Endothelial cell of umbilical vein (primary cell): Measurements from ENCODE around the gene SLC25A29.

Source experiments
- EZH2 ChIP-seq: IDR thresholded peaks from 2 replicates; pipeline ENCODE4 v1.6.1; 2012; ENCODE audit warnings: borderline replicate concordance, low read depth, mild to moderate bottlenecking, moderate library complexity, low read length, inconsistent platforms; ENCODE audit not compliant: severe bottlenecking
- TF ChIP-seq, protein P1 (sequence below), 2 donors: IDR thresholded peaks; 1 replicate in 1 of 2; 2 replicates in 1 of 2; pipeline ENCODE4 v1.5.1; 2011; ENCODE audit warnings: low read length in 2 of 2, mild to moderate bottlenecking in 2 of 2, moderate library complexity in 2 of 2, control low read depth in 1 of 2, inconsistent platforms in 1 of 2, low read depth in 1 of 2; ENCODE audit not compliant: insufficient read depth in 1 of 2; ENCODE audit errors: extremely low read depth in 1 of 2

DNA sequence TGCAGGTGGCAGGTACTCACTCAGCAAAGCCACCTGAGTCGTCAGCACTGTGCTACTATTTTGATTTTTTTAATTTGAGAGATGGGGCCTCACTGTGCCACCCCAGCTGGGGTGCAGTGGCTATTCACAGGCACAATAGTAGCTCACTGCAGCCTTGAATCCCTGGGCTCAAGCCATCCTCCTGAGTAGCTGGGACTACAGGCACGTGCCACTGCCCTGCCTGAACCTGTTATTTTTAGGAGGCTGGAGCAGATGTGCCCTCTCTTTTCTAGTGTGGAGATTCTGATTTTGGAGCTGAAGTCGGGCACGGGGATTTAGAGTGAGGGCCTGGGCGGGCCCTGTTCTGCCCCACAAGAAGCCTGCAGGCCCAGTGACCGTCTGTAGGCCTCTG is 34.2 kb upstream of the SLC25A29 start:
- TF ChIP-seq, protein P1, sequence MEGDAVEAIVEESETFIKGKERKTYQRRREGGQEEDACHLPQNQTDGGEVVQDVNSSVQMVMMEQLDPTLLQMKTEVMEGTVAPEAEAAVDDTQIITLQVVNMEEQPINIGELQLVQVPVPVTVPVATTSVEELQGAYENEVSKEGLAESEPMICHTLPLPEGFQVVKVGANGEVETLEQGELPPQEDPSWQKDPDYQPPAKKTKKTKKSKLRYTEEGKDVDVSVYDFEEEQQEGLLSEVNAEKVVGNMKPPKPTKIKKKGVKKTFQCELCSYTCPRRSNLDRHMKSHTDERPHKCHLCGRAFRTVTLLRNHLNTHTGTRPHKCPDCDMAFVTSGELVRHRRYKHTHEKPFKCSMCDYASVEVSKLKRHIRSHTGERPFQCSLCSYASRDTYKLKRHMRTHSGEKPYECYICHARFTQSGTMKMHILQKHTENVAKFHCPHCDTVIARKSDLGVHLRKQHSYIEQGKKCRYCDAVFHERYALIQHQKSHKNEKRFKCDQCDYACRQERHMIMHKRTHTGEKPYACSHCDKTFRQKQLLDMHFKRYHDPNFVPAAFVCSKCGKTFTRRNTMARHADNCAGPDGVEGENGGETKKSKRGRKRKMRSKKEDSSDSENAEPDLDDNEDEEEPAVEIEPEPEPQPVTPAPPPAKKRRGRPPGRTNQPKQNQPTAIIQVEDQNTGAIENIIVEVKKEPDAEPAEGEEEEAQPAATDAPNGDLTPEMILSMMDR (IDR thresholded peaks at IDR 0.05; ENCODE audit: extremely low read depth in 1 of 2, insufficient read depth in 1 of 2, low read depth in 1 of 2, low read length in 2 of 2): no peak
- TF ChIP-seq EZH2: no peak
